Activated naive CD4-positive, alpha-beta T cell treated with Interleukin-2 at 50 U/mL for 16 hours (primary cell): ENCODE data around the gene BMS1.
A peak's percentile ranks its signal among the peaks of the same experiment; 100 is the strongest.
"Not testable (repeated sequence)": the region's sequence is repeated elsewhere in the genome, so short reads cannot be mapped to it uniquely, and the experiment has no call there.

Experiments
- DNase-seq: peaks from one replicate; pipeline ENCODE4 v3.0.0-alpha.2; 2020

The BMS1 gene

GRCh38 chr10:42866115-42866995 is 83.8 kb downstream of the BMS1 start:
- DNase-seq = peak; percentile 37

GRCh38 chr10:42867571-42867970 is 85.0 kb downstream of the BMS1 start:
- DNase-seq = no peak

- DNase-seq = no peak
Observed at GRCh38 chr10:42868530-42868929, 85.9 kb downstream of the BMS1 start.

GRCh38 chr10:42869977-42870350 is 87.4 kb downstream of the BMS1 start:
- DNase-seq = no peak

GRCh38 chr10:42871138-42871641 is 88.6 kb downstream of the BMS1 start:
- not testable (repeated sequence) for DNase-seq

- DNase-seq = no peak
Observed at GRCh38 chr10:42871823-42872222, 89.2 kb downstream of the BMS1 start.

- no peak for DNase-seq
Observed at GRCh38 chr10:42872865-42873435, 90.4 kb downstream of the BMS1 start.

GRCh38 chr10:42874713-42875387 is 92.3 kb downstream of the BMS1 start:
- no peak for DNase-seq

- no peak for DNase-seq
Observed at GRCh38 chr10:42875388-42875755, 92.8 kb downstream of the BMS1 start.

GRCh38 chr10:42875798-42876341 is 93.3 kb downstream of the BMS1 start:
- no peak for DNase-seq

GRCh38 chr10:42876476-42876875 is 93.9 kb downstream of the BMS1 start:
- no peak for DNase-seq

- no peak for DNase-seq
Observed at GRCh38 chr10:42876945-42877344, 94.3 kb downstream of the BMS1 start.

GRCh38 chr10:42877496-42878030 is 95.0 kb downstream of the BMS1 start:
- no peak for DNase-seq

GRCh38 chr10:42878134-42878820 is 95.7 kb downstream of the BMS1 start:
- DNase-seq = no peak

- no peak for DNase-seq
Observed at GRCh38 chr10:42878821-42879195, 96.2 kb downstream of the BMS1 start.

GRCh38 chr10:42879380-42880254 is 97.0 kb downstream of the BMS1 start:
- no peak for DNase-seq

GRCh38 chr10:42880255-42880620 is 97.6 kb downstream of the BMS1 start:
- no peak for DNase-seq

- DNase-seq = no peak
Observed at GRCh38 chr10:42882597-42882996, 100.0 kb downstream of the BMS1 start.
